Hindlimb muscle (tissue), 1 donor: ENCODE measurements around the gene YDJC. TPM values are rescaled to one million over a fixed set of nuclear protein-coding genes. Genes with fewer than 3 reads are reported as not detected.
"Not testable (repeated sequence)": the region's sequence is repeated elsewhere in the genome, so short reads cannot be mapped to it uniquely, and the experiment has no call there.

Experiments
- DNase-seq: peaks from one replicate; pipeline ENCODE4 v3.0.0-alpha.2; 2013
- polyA plus RNA-seq: library from polyadenylated mRNA; unstranded; fragments of 120-200 nt; gene quantifications from one replicate; pipeline ENCODE4 v1.2.1, GENCODE V29; 2013; ENCODE audit not compliant: insufficient read length

Gene YDJC
- polyA plus RNA-seq, 1 donor = 4.1 TPM

- no peak for DNase-seq
Measured at GRCh38 chr22:21651521-21652009, 21.7 kb upstream of the YDJC start.

- no peak for DNase-seq
Measured at GRCh38 chr22:21650823-21651520, 21.1 kb upstream of the YDJC start.

- no peak for DNase-seq
Measured at GRCh38 chr22:21650280-21650679, 20.5 kb upstream of the YDJC start.

- peak; percentile 84 for DNase-seq
Measured at GRCh38 chr22:21646608-21647590, 17.1 kb upstream of the YDJC start.

GRCh38 chr22:21645513-21645912 lies 15.7 kb upstream of the YDJC start:
- not testable (repeated sequence) for DNase-seq

GRCh38 chr22:21643533-21644357 lies 13.9 kb upstream of the YDJC start:
- no peak for DNase-seq

DNA sequence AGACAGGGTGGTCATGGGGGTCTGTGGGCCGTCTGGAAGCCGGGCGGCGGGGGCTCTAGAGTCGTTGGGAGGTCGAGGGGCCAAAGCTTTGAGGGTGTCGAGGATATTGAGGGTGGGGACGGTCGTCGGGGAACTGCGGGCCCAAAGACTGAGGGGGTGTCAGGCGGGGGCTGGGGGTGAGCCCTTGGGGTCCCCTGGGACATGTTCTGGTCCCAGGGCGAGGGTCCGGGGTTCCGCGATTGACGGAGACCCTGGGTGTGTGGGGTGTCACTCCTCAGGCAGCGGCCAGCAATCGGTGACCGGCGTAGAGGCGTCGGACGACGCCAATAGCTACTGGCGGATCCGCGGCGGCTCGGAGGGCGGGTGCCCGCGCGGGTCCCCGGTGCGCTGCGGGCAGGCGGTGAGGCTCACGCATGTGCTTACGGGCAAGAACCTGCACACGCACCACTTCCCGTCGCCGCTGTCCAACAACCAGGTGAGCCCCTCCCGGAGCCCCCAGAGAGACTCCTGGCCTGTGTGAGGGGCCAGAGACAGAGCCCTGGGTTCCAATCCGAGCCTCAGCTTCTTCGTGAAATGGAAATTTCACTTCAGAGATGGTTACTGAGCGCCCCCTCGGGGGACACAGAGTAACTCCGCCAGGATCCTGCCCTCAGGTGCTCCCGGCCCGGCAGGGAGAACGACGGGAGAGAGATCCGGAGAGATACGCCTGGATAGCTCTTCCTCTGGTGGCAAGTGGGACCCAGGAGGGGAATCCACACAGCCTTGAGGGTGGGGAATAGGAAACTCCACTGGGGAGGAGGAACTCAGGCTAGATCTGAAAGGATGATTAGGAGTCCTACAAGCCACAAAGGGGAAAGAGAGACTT lies 13.0 kb upstream of the YDJC start:
- DNase-seq = no peak

DNA sequence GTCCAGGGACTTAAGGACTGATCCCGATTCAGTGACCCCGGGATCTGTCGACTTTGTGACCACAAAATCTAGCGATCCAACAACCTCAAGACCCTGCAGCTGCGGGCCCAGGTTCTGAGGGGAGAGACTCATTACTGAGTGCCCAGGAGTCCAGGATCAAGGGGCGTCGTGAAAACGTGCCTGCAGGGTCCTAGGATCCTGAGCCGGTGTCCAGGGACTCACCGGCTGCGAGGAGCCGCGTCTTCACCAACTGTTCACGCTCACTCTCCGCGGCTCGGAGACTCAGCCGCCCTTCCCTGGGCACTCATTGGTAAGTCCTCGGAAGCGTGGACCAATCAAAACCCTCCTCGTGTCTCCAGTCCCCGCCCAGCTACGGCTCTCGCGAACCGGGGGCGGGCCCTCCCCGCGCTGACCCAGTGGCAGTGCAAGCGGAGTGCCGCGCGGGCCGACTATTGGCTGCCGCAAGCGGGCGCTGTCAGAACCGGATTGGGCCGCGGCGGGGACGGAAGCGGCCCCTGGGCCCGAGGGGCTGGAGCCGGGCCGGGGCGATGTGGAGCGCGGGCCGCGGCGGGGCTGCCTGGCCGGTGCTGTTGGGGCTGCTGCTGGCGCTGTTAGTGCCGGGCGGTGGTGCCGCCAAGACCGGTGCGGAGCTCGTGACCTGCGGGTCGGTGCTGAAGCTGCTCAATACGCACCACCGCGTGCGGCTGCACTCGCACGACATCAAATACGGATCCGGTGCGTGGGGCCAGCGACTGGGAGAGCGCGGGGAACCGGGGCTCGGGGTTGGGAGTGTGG lies 12.2 kb upstream of the YDJC start, which contains the start of gene SDF2L1:
TSS of gene SDF2L1 (plus strand) at position 514 of the 795 bp plus-strand sequence. CDS start at position 549, 35 bp downstream.
- DNase-seq = peak; percentile 99

GRCh38 chr22:21641417-21641788 lies 11.6 kb upstream of the YDJC start:
- no peak for DNase-seq

DNA sequence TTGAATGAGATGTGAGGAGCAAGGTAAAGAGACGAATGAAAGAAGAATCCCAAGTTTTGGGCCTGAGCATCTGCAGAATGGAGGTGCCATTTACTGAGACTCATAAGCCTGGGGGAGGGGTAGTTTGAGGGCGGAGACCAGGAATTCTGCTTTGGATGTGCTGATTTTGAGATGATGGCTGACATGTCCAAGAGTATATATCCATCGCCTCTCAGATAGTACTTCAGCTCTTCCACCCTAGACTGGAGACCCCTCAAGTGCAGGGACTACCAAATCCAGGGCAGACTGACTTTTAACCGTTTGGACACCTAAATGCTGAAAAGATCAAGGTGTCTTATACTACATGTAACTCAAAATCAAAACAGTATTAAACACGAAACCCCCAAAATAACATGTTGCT lies 11.0 kb upstream of the YDJC start:
- DNase-seq = no peak

GRCh38 chr22:21639359-21639758 lies 9.5 kb upstream of the YDJC start:
- no peak for DNase-seq

GRCh38 chr22:21637450-21637849 lies 7.6 kb upstream of the YDJC start:
- DNase-seq = not testable (repeated sequence)

- DNase-seq = no peak
Measured at GRCh38 chr22:21636629-21637218, 6.9 kb upstream of the YDJC start.

DNA sequence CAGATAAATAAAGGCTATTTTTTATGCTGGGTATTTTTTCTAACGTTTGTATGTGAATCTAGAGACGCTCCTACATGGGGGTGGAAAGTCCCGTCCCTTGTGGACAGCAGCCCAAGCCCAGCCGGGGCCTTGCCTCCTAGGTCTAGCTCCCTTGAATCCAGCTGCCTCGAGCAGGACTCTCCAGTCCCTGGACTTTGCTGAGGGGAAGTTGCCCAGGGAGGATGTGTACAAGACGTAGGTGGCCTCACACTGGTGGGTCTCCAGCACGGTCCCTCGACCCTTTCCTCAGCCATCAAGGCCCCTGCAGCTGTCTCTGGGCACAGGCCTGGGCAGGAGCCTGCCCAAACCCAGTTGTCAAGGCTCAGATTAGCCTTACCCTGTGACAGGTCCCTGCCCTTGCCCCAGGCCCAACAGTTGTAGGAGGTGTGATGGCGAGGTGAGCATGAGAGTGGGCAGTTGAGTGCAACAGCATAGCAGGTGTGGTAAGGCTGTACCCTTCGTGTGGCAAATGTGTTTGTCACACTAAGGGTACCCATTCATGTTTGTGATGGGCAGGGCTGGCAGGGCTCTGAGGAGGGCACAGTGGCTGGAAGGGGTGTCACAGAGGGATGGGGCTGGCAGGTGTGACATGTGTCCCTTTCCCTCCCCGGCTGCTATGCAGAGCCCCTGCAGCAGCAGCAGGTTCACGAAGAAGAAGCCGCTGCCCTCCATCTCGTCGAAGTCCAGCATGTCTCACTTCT lies 6.1 kb upstream of the YDJC start:
- no peak for DNase-seq

DNA sequence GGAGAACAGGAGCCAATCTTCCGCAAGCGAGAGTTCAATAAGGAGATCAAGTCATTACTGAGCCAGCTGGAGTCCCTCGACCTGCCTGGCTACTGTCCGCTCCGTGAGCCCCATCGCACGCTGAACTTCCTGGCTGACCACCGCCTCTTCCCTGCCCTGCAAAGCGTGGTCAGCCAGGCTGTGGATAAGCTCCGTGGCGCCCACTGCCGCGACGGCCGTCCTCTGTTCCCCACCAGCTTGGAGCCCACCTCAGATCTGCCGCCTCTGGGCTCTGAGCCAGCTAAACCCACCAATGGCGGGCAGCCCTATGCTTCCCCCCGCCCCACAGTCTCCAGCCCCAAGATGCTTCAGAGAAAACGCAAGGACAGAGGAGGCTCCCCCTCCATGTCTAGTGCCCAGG lies 5.0 kb upstream of the YDJC start:
- DNase-seq = no peak

DNA sequence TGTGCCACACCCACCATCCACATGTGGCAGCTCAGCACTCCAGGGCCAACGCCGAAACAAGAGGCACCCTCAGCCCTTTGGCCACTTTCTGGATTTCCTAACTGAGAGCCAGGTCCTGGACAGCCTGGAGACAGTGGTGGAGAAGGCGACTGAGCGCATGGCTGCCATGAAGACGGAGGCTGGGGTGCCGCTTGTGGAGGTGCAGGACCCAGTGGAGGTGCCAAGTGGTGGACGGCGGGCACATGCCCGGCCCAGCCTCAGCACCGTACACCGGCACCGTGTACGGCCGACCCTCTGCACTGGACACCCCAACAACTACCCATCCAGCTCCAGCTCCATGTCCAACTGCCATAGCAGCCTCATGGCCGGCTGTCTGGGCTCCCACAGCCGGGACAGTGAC lies 4.3 kb upstream of the YDJC start:
- no peak for DNase-seq

DNA sequence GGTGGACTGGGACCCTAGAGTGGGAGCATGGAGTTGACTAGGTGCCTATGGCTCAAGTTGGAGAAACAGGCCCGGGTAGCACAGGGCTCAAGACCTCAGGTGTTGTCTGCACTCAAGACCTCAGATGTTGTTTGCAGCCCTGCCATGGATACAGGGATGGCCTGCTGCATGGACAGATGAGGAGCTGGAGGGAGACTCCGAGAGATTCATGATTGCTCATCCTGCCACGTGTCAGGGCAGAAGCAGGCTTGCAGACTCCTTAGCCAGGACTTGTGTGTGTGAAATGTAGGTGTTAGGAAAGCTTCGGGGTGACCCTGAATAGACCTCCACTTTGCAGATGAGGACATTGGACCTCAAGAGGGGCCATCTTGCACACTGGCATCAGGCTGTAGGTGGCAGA lies 3.7 kb upstream of the YDJC start:
- DNase-seq = no peak

GRCh38 chr22:21632931-21633330 lies 3.1 kb upstream of the YDJC start:
- no peak for DNase-seq

- DNase-seq = no peak
Measured at GRCh38 chr22:21632237-21632895, 2.5 kb upstream of the YDJC start, which contains the start of gene CCDC116. Gene CCDC116, plus strand, starts transcription at chr22:21632760. Its CDS starts 422 bp downstream, at chr22:21633182.
